CD4-positive, alpha-beta T cell treated with Interleukin-10 for 1 hour (primary cell): ENCODE measurements around the gene VAV3.

Experiments
- DNase-seq: peaks from one replicate; pipeline ENCODE4 v3.0.0-alpha.2; 2020

The VAV3 gene

DNA sequence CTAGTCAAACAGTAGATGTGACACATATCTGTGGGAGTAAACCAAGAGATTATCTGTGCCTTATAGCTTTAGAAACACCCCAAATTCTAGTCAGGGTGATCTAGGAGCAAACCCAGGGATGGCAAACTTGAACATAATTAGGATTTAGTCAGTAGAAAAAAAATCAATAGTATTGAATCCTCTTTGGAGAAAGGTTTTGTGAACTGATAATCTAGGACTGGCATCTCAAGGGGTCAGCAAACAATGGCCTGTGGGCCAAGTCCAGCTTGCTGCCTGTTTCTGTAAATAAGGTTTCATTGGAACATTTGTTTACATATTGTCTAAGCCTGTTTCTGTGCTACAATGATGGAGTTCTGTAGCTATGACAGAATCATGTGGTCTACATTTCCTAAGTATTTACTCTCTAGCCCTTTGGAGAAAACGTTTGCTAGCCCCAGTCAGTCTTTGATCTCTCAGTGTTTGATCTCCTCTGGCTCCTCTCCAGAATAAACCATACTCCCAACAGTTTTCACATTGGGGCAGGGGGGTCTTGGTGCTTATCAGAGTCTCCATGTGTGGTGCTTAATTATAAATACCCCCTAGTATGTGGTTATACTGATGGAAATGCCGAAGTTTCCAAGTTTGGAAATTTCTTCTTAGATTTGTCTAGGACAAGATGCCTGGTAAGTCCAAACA is 438.3 kb downstream of the VAV3 start:
- no peak for DNase-seq

DNA sequence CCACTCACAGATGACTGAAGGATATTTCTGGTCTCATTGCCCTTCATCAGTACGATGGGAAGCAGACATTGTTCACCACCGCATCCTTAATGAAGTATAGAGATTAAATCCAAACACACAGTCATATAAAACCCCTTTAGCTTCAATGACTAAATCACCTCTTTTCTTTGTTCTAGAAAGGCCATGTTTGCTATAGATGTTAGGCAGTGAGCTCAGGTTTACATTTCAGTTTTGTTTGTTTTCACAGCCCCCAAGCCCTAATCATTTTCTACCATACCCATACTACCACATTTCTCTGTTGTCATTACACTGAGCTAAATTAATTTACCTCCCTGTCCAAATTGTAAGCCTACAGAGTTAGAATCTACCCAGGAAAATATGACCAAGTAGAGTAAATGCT is 439.0 kb downstream of the VAV3 start:
- DNase-seq = no peak

GRCh38 chr1:107525145-107525544 is 439.8 kb downstream of the VAV3 start:
- no peak for DNase-seq

DNA sequence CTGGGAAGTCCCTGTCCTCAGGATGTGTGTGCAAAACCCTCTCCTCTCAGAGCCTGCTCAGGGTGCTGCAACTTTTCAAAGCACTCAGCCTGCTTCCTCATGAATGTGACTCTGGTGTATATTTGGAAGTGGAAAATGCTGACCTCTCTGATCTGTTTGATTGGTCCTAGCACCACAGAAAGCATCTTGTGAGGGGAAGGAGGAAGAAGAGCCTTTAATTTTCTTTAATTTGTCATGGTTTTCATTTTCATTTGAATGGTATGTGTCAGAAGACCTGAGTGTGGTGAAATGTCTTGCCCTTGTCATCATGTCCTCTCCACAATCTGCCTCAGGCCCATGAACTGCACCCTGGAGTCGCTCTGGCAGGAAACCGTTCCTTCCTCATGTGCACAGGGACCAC is 440.7 kb downstream of the VAV3 start:
- DNase-seq = no peak

GRCh38 chr1:107523736-107524135 is 441.2 kb downstream of the VAV3 start:
- DNase-seq = no peak

- no peak for DNase-seq
Measured at GRCh38 chr1:107523061-107523460, 441.9 kb downstream of the VAV3 start.
